GM12874 (cell line): ENCODE measurements around the gene SEC23A.

Source experiments
- TF ChIP-seq, protein P1 (sequence below): IDR thresholded peaks from 2 replicates; pipeline ENCODE4 v1.5.1; 2011; ENCODE audit warnings: low read depth, mild to moderate bottlenecking, control low read depth, low read length, moderate library complexity; ENCODE audit not compliant: insufficient read depth

SEC23A gene

DNA sequence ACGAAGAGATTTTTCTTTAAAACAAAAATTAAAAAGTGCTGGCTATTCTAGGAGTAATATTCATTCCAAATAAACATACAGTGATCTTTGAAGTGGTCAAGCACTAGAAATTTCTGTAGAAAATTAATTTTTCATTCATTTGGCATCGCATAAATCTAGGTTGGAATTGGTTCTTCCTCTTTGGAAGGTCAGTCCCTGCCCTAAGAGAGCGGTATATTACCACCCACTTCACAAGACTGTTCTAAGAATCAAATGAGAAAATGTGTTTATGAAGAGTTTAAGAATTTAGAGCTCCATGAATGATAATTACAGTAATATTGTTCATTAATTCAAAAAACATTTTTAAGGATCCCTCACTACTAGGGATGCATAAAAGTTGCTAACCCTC lies 10.6 kb upstream of the SEC23A start:
- TF ChIP-seq, protein P1, sequence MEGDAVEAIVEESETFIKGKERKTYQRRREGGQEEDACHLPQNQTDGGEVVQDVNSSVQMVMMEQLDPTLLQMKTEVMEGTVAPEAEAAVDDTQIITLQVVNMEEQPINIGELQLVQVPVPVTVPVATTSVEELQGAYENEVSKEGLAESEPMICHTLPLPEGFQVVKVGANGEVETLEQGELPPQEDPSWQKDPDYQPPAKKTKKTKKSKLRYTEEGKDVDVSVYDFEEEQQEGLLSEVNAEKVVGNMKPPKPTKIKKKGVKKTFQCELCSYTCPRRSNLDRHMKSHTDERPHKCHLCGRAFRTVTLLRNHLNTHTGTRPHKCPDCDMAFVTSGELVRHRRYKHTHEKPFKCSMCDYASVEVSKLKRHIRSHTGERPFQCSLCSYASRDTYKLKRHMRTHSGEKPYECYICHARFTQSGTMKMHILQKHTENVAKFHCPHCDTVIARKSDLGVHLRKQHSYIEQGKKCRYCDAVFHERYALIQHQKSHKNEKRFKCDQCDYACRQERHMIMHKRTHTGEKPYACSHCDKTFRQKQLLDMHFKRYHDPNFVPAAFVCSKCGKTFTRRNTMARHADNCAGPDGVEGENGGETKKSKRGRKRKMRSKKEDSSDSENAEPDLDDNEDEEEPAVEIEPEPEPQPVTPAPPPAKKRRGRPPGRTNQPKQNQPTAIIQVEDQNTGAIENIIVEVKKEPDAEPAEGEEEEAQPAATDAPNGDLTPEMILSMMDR = no peak

DNA sequence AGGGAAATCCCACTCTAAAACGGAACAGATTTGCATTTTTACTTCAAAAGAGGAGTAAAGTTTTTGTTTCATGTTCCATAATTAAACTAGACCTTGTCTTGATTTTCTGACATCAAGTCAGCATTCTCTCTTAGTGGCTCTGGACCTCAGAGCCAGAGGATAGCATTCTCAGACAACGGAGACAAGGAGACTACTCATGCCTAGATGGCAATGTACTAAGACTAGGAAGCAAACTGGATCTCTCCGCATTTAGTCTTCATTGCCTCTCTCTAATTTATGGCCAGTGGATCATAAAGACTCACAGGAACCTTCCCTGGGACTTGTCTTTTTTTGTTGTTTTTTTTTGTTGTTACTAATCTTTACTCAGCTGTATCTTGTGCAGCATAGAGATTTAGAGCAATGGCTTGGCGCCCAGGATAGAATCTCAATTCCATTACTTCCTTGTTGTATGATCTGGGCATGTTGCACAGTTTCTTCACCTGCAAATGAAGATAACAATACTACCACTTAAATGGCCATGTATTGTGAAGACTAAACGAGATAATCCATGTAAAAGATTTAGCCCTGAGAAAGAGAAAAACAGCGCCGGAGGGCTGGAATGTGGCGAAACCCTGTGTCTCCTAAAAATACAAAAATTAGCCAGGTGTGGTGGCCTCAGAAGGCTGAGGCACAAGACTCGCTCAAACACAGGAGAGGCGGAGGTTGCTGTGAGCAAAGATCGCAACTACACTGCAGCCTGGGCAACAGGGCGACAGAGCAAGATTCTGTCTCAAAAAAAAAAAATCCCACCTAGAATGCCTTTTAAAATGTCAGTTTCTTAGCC lies 7.1 kb upstream of the SEC23A start:
- TF ChIP-seq, protein P1 = no peak

DNA sequence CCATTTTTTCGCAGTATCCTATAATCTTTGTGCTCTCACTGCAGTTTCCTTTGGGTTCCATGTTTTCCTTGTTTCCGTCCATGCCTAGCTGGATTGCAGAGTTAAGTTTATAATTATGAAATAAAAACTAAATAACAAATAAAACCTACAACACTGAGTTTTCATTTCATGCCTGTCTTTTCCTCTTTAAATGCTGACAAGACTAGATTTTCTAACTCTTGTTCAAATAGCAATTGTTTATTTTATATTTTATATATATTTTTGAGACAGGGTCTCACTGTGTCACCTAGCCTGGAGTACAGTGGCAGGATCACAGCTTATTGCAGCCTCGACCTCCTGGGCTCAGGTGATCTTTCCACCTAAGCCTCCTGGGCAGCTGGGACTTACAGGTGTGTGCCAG lies 5.8 kb upstream of the SEC23A start:
- TF ChIP-seq, protein P1 = no peak

DNA sequence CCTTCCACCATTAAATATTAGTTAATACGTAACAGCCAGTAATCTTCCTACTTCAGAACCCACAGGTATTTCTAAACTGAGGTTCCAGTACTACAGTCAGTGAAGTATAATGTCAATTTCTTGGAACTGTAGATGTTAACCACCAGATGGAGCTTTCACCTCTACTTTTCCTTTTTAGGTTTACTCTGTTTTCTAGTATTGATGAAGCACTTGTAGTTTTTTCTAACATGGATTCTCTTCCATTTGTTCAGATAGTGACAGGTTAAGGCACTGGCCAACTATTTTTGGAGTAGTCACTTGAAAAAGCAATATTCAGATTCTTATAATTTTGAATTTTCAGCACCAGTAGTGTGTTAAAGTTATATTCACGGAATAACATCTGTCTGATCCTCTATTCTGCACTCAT lies 4.6 kb upstream of the SEC23A start:
- TF ChIP-seq, protein P1 = no peak; the same call in 1 of the 2 replicates

DNA sequence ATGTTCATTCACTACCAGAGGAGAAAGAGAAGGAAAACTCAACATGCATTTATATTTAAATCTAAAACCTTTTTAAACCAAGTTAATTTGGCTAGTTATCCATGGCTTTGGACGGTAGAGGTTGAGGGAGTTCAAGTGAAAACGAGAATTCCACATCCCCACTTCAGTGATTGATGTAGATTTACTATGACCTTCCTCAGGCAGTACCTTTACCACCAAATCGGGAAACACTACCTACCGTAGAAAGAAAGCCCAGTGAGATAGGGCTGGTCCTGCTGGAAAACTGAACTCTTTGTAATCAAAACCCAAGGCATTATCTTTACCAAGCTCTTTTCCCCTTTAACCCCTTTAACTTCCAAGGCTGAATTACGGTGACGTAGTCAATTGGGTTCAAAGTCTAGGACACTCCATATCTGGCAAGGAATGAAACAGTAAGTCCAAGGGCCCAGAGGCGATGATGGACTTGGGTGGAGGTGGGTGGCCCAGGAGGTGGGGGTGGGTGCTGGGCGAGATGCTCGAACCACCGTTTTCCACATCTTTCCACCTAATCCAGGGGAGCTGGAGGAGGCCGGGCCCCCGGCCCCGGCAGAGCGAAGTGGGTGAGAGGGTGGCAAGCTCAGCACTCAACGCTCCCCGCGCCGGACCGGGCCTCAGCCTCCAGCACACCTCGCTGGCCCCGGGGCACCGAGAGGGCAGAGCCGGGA lies 618 bp downstream of the SEC23A start:
- TF ChIP-seq, protein P1 = no peak

DNA sequence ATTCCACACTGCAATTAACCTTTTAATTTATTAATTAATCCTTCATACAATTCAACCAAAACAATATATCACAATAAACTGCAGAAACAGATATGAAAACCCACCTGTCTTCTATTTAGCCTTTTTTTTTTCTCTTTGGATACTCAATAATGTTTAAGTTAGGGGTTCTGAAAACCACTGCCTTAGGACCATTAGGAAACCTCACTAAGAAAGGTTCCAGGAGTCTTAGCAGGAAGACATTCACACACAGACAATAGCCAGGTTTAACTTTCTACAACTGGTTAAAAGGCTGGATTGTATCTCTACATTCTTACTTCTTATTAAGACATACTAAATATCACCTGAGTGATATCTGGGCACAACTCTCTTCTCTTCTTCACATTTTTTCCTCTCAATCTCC lies 3.3 kb downstream of the SEC23A start:
- TF ChIP-seq, protein P1 = no peak

DNA sequence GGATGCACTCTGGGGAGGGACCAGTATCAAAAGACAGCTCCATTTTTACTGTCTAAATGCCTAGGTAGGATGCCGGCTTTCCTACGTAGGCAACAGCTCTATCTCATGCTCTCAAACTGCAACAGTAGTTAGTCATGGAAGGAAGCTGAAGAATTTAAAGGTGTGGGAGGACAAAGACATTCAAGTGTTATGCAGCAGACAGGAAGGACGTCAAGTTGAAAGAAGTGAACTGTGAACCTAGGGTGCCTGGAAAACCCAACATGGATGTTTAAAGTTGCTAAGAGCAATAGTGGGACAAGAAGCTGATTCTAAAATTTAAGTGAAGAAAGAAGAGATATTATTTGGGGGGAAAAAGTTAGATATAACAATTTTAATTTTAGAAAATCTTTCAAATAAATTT lies 5.9 kb downstream of the SEC23A start:
- TF ChIP-seq, protein P1 = no peak
